ENCODE results near the gene ZNF165.
"Not testable (repeated sequence)": the region's sequence is repeated elsewhere in the genome, so short reads cannot be mapped to it uniquely, and the experiment has no call there.

Gene ZNF165

DNA sequence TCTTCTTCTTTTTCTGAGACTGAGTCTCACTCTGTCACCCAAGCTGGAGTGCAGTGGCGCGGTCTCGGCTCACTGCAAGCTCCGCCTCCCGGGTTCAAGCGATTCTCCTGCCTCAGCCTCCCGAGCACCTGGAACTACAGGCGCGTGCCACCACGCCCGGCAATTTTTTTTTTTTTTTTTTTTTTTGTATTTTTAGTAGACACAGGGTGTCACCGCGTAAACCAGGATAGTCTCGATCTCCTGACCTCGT lies at the start of gene ZNF165:
Gene ZNF165, plus strand, starts transcription at position 188 of the 250 bp plus-strand sequence. CDS start 4,913 bp downstream, outside the sequence.
- Mint-ChIP-seq H3K36me3 (peaks cover 23% of the 10 kb centered on the region), H3K27ac (peak within 1 kb of the TSS; percentile 89), H3K9me3 (peaks cover 14% of the 10 kb centered on the region), H3K4me3 (peak within 1 kb of the TSS; percentile 80), H3K4me1 (peaks cover 29% of the 10 kb centered on the region)
- ATAC-seq = peak; percentile 43
- H3K27me3 Mint-ChIP-seq = not testable (repeated sequence)

DNA sequence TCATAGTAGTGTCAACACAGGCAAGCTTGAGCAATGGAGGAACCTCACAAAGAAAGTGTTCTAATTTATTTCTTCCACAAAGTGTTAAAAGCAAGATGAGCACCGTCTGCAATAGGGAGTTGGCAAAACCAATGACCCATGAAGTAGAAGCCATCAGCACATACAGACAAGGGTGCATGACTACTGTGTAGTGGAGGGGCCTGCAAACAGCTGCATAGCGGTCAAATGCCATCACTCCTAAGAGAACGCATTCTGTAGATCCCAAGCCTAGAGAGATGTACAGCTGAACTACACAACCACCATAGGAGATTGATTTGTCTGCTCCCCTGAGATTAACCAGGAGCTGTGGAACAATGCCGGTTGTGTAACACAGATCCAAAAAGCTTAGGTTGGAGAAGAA lies 26.8 kb upstream of the ZNF165 start:
- no peaks in the 10 kb centered on the region for H3K4me1 Mint-ChIP-seq
- no peak overlapping the region for H3K27ac Mint-ChIP-seq
- no peak overlapping the region for H3K4me3 Mint-ChIP-seq
- no peak for ATAC-seq
- peaks cover 7% of the 10 kb centered on the region for H3K27me3 Mint-ChIP-seq
- H3K36me3 Mint-ChIP-seq = no peaks in the 10 kb centered on the region
- no peaks in the 10 kb centered on the region for H3K9me3 Mint-ChIP-seq

DNA sequence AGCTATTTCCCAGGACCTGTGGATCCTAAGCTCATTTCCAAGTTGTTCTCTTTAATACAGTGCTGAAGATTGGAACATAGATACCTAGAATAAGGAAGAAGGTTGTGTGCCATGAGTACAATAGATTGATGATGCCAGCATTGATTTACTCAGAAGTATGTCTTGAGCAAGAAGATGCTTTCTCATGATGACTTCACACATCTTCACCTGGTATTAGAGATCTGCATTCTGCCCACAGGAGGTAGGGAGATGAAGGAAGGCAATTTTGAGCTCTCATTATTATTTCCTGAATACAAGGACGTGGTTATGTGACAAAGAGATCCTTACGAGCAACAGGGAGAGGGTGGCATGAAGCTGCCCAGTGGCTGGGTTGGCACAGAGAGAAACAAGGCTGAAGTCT lies 20.0 kb upstream of the ZNF165 start:
- ATAC-seq = no peak
- Mint-ChIP-seq H3K4me1 (peaks cover 6% of the 10 kb centered on the region), H3K27me3 (peaks cover 27% of the 10 kb centered on the region), H3K4me3 (no peak overlapping the region), H3K9me3 (no peaks in the 10 kb centered on the region), H3K27ac (no peak overlapping the region), H3K36me3 (no peaks in the 10 kb centered on the region)

DNA sequence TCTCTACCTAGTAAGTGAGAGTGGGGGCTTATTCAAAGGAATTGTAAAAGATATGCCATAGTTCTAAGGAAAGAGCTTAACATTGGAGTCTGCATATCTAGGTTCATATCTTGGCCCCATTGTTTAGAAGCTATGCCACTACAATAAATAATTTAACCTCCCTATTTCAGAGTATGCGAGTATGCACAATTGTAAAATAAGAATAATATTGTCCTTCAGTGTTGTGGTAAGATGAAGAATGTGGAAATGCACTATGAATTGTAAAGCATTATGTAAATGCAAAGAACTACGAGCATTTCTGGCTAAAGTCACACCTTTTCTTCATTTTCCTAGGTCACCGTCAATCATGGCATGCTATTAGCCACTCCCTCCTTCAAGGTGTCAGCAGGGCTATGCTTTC lies 16.1 kb upstream of the ZNF165 start:
- H3K4me1 Mint-ChIP-seq = peaks cover 6% of the 10 kb centered on the region
- H3K4me3 Mint-ChIP-seq = no peak overlapping the region
- H3K36me3 Mint-ChIP-seq = no peaks in the 10 kb centered on the region
- ATAC-seq = no peak
- H3K27ac Mint-ChIP-seq = no peak overlapping the region
- peaks cover 35% of the 10 kb centered on the region for H3K27me3 Mint-ChIP-seq
- H3K9me3 Mint-ChIP-seq = no peaks in the 10 kb centered on the region

DNA sequence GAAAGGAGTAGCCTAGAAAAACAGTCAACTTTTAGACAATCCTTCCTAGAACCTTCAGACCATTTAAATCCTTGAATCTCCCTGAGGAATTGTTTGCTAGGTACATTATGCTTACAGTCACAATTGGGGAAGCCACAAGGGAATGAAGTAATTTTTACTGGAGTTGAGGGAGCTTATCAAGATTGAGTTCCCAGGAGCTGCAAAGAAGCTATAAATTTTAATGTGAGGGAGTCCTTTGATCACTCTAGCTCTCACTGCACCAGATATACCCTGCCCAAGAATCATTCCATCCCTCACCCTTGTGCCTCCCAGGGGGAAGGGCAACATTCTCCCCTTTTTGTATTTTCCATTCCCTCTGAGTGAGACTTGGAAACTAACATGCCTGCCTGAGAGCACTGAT lies 12.3 kb upstream of the ZNF165 start:
- ATAC-seq = no peak
- no peaks in the 10 kb centered on the region for H3K36me3 Mint-ChIP-seq
- H3K9me3 Mint-ChIP-seq = no peaks in the 10 kb centered on the region
- no peaks in the 10 kb centered on the region for H3K4me1 Mint-ChIP-seq
- H3K4me3 Mint-ChIP-seq = no peak overlapping the region
- peaks cover 15% of the 10 kb centered on the region for H3K27me3 Mint-ChIP-seq
- H3K27ac Mint-ChIP-seq = no peak overlapping the region

DNA sequence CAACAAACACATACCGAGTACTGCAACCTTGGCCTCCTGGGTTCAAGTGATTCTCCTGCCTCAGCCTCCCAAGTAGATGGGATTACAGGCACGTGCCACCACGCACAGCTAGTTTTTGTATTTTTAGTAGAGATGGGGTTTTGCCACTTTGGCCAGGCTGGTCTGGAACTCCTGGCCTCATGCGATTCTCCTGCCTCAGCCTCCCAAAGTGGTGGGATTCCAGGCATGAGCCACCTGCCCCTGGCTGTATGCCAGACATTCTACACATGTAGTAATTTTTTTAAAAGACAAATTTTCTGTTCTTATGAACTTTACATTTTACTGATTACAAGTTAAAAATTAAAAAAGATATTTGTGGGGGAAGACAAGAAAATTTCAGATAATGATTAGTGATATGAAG lies 9.4 kb upstream of the ZNF165 start:
- H3K9me3 Mint-ChIP-seq, H3K4me1 Mint-ChIP-seq, H3K27me3 Mint-ChIP-seq, H3K4me3 Mint-ChIP-seq, ATAC-seq, H3K27ac Mint-ChIP-seq, H3K36me3 Mint-ChIP-seq: not testable (repeated sequence)

DNA sequence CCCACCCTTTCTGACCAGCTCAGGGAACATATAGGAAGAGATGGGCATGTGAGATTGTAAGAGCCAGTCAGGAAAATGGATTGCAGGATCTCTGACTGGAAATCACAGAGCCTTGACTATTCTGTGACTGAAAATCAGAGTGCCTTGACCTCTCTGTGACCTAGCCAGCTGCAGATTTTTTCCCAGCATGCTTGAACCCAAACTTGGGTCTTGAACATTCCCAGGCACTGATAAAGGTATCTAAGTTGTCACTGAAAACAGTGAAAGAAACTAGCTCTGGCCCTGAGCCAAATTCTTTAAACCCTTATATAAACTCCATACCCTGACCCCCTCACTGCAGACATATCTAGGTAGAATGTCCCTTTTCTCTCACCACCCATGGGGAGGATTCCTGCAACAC lies 2.3 kb upstream of the ZNF165 start:
- H3K27me3 Mint-ChIP-seq = no peaks in the 10 kb centered on the region
- ATAC-seq = no peak
- no peak overlapping the region for H3K4me3 Mint-ChIP-seq
- peak overlapping the region; percentile 89 for H3K27ac Mint-ChIP-seq
- H3K36me3 Mint-ChIP-seq = peaks cover 3% of the 10 kb centered on the region
- peaks cover 1% of the 10 kb centered on the region for H3K9me3 Mint-ChIP-seq
- H3K4me1 Mint-ChIP-seq = peaks cover 23% of the 10 kb centered on the region

DNA sequence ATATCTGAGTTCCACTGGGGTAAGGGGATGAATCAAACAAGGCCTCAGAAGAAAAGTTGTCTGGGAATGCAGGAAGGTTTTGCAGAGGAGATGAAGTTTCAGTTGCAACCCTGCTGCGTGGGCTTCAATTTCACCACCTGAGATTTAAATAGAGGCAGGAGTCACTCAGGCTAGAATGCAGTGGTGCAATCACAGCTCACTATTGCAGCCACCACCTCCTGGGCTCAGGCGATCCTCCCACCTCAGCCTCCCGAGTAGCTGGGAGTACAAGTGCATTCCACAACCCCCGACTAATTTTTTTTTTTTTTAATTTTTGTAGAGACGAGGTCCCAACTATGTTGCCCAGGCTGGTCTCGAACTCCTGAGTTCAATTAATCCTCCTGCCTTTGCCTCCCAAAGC lies 1.5 kb upstream of the ZNF165 start:
- Mint-ChIP-seq H3K4me1 (peaks cover 29% of the 10 kb centered on the region), H3K27ac (peak overlapping the region; percentile 89), H3K27me3 (no peaks in the 10 kb centered on the region), H3K9me3 (peaks cover 9% of the 10 kb centered on the region), H3K4me3 (no peak overlapping the region), H3K36me3 (peaks cover 11% of the 10 kb centered on the region)
- ATAC-seq = no peak

DNA sequence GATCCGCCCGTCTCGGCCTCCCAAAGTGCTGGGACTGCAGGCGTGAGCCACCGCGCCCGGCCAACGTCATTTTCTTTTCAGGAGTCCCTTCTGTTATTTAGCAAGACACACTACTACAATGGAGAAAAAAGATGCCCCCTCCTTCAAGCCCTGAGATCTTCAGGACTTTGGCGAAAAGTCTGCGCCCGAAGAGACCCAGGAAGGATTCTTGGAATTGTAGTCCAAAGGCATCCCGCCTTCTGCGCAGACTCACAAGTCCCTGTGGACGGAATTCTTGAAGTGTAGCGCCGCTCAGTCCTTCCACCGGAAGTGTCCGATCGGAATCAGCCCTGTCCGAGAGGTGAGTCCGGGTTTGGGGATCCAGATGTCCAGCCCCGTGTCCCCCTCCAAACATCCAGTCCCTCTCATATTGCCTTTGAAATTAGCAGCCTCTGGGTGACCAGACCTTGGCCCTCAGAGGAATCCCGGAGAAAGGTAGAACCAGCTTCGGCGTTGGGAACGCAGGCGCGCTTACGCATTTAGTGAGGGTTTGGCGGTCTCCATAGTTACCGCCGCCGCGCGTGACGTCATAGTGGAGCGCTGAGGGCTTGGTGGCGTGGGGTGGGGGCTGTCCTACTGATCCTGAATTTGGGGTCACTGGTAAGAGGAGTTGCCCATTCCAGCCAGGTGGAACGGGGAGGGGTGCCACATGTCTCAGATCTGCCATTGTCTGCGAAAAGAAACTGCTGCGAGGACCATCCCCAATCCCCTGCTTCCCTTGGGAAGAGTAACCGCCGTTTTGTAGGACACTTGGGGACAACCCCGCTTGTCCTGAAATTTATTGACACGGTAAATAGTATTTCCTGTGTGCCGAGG lies 490 bp downstream of the ZNF165 start:
- Mint-ChIP-seq H3K9me3 (peaks cover 18% of the 10 kb centered on the region), H3K27me3 (no peaks in the 10 kb centered on the region), H3K4me3 (peak overlapping the region; percentile 80), H3K4me1 (peaks cover 29% of the 10 kb centered on the region), H3K27ac (peak overlapping the region; percentile 89), H3K36me3 (peaks cover 29% of the 10 kb centered on the region)
- peak; percentile 88 for ATAC-seq

DNA sequence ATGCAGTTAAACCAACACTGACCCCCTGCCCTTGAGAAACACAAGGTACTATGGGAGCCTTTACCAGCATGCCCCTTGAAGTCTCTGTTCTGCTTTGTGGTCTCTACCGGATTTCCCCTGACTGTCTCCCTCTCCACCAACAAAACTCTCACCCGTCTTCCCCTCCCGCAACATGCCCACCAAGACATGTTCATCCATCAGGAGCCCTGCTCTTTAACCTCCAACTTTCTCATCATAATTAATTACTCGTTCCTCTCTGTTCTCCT lies 1.1 kb downstream of the ZNF165 start:
- H3K27ac Mint-ChIP-seq = peak overlapping the region; percentile 89
- H3K36me3 Mint-ChIP-seq = peaks cover 35% of the 10 kb centered on the region
- no peaks in the 10 kb centered on the region for H3K27me3 Mint-ChIP-seq
- peaks cover 19% of the 10 kb centered on the region for H3K9me3 Mint-ChIP-seq
- H3K4me3 Mint-ChIP-seq = peak overlapping the region; percentile 80
- ATAC-seq = peak; percentile 86
- peaks cover 29% of the 10 kb centered on the region for H3K4me1 Mint-ChIP-seq

DNA sequence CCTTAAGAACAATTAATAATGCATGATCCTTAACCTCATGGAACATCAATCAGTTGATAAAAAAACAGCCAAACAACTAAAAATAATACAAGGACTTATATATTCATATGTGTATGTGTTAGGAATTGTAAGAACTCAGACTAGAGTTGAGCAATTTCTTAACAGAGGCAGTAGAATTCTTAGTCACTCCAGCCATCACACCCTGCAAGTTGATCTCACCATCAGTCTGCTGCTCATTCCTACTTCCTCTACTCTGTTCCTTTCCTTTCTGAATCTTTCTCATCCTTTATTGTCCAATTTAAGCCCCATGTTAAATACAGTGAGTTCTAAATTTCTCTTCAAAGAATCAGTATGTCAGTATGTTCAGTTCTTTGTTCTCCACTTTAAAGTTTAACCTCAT lies 2.6 kb downstream of the ZNF165 start:
- H3K27ac Mint-ChIP-seq = no peak overlapping the region

DNA sequence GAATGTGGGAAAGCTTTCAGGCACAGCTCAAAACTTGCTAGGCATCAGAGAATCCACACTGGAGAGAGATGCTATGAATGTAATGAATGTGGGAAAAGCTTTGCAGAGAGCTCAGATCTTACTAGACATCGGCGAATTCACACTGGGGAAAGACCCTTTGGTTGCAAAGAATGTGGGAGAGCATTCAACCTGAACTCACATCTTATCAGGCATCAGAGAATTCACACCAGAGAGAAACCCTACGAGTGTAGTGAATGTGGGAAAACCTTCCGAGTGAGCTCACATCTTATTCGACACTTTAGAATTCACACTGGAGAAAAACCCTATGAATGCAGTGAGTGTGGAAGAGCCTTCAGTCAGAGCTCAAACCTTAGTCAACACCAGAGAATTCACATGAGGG lies 8.7 kb downstream of the ZNF165 start:
- no peak for ATAC-seq
- H3K4me1 Mint-ChIP-seq = no peaks in the 10 kb centered on the region
- peaks cover 89% of the 10 kb centered on the region for H3K36me3 Mint-ChIP-seq
- H3K27me3 Mint-ChIP-seq = no peaks in the 10 kb centered on the region
- H3K4me3 Mint-ChIP-seq = no peak overlapping the region
- H3K27ac Mint-ChIP-seq = no peak overlapping the region
- H3K9me3 Mint-ChIP-seq = peaks cover 40% of the 10 kb centered on the region

More for the DNA sequence above, 2.6 kb downstream of the ZNF165 start:
- no peak for ATAC-seq
- Mint-ChIP-seq H3K27me3 (no peaks in the 10 kb centered on the region), H3K36me3 (peaks cover 50% of the 10 kb centered on the region), H3K4me1 (peaks cover 29% of the 10 kb centered on the region), H3K4me3 (no peak overlapping the region), H3K9me3 (peaks cover 24% of the 10 kb centered on the region)

DNA sequence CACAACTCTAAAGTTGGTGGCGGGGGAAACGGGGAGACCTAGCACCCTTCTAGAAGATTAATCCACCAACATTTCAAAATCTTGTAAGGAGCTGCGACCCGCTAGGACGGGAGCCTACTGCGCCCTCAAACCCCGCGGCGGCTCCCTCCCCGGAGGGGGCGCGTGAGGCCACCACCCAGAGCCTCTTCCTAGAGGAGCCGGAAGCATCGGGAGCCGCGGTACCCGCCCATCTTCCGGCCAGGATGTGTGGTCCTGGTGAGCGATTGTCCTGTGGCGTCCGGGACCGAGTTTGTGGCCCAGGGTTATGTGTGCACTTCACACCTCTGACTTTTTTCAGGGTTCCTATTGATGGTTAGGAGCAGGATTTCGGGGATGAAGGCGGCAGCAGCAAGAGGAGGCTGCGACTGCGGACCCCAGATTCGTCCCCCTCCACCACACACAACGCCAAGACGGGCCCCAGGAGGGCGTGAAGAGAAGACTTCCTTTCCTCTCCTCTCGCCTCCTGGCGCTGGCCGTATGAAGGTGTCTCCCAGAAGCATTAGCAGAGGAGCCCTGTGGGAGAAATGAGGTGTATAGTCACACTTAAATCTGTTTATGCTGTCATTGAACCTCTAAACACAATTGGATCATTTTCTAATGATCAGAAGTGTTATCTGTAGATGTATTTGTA lies 10.7 kb downstream of the ZNF165 start:
- ATAC-seq = no peak
- Mint-ChIP-seq H3K4me1 (no peaks in the 10 kb centered on the region), H3K27me3 (no peaks in the 10 kb centered on the region), H3K27ac (no peak overlapping the region), H3K9me3 (peaks cover 32% of the 10 kb centered on the region), H3K4me3 (no peak overlapping the region), H3K36me3 (peaks cover 79% of the 10 kb centered on the region)

DNA sequence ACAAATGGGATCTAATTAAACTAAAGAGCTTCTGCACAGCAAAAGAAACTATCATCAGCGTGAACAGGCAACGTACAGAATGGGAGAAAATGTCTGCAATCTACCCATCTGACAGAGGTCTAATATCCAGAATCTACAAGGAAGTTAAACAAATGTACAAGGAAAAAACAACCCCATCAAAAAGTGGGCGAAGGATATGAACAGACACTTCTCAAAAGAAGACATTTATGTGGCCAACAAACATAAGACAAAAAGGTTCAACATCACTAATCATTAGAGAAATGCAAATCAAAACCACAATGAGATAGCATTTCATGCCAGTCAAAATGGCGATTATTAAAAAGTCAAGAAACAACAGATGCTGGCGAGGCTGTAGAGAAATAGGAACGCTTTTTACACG lies 21.9 kb downstream of the ZNF165 start:
- not testable (repeated sequence) for H3K9me3 Mint-ChIP-seq, H3K27me3 Mint-ChIP-seq, ATAC-seq, H3K27ac Mint-ChIP-seq, H3K4me1 Mint-ChIP-seq, H3K36me3 Mint-ChIP-seq, H3K4me3 Mint-ChIP-seq

DNA sequence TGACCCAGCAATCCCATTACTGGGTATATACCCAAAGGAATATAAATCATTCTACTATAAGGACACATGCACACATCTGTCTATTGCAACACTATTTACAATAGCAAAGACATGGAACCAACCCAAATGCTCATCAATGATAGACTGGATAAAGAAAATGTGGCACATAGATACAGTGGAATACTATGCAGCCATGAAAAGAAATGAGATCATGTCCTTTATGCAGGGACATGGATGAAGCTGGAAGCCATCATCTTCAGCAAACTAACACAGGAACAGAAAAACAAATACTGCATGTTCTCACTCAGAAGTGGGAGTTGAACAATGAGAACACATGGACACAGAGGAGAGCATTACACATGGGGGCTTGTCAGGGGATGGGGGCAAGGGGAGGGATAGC lies 22.3 kb downstream of the ZNF165 start:
- H3K9me3 Mint-ChIP-seq, H3K4me1 Mint-ChIP-seq, H3K27me3 Mint-ChIP-seq, H3K4me3 Mint-ChIP-seq, H3K36me3 Mint-ChIP-seq, ATAC-seq, H3K27ac Mint-ChIP-seq: not testable (repeated sequence)
